ENCODE measurements around the gene SLC8A1.
A peak's percentile ranks its signal among the peaks of the same experiment; 100 is the strongest.

SLC8A1 gene

GRCh38 chr2:40283111-40283909, 168.6 kb downstream of the SLC8A1 start:
- DNase-seq (ENCODE audit: extremely low read depth, low read depth): no peak

DNA sequence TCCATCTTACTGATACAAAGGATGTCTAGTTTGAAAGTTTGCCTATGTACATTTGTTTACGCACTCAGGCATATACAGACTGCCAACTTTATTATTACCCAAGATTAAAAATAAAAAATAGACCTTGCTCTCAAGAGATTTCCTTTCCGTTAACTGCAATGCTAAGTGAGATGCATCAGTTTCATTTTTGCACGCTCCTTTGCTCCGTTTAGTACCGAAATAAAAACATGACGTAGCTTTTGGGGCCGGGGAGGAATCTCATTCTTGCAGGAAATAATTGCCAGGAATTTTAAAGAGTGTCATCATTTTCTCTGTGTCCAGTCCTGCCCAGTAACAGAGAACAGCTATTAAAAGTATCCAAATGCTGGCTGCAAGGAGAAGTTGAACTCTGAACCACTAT, 169.5 kb downstream of the SLC8A1 start:
- TF ChIP-seq, protein P1, sequence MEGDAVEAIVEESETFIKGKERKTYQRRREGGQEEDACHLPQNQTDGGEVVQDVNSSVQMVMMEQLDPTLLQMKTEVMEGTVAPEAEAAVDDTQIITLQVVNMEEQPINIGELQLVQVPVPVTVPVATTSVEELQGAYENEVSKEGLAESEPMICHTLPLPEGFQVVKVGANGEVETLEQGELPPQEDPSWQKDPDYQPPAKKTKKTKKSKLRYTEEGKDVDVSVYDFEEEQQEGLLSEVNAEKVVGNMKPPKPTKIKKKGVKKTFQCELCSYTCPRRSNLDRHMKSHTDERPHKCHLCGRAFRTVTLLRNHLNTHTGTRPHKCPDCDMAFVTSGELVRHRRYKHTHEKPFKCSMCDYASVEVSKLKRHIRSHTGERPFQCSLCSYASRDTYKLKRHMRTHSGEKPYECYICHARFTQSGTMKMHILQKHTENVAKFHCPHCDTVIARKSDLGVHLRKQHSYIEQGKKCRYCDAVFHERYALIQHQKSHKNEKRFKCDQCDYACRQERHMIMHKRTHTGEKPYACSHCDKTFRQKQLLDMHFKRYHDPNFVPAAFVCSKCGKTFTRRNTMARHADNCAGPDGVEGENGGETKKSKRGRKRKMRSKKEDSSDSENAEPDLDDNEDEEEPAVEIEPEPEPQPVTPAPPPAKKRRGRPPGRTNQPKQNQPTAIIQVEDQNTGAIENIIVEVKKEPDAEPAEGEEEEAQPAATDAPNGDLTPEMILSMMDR (IDR thresholded peaks at IDR 0.05; ENCODE audit: low read depth, low read length, missing control alignments): no peak
- no peak for DNase-seq (ENCODE audit: extremely low read depth, low read depth)
- no peak overlapping the region for H3K4me3 ChIP-seq (replicated peaks; ENCODE audit: low read depth, low read length)

More at GRCh38 chr2:40283111-40283909, 168.6 kb downstream of the SLC8A1 start:
- TF ChIP-seq, protein P1 (IDR thresholded peaks at IDR 0.05; ENCODE audit: low read depth, low read length, missing control alignments): no peak
- H3K4me3 ChIP-seq (replicated peaks; ENCODE audit: low read depth, low read length): no peak overlapping the region

DNA sequence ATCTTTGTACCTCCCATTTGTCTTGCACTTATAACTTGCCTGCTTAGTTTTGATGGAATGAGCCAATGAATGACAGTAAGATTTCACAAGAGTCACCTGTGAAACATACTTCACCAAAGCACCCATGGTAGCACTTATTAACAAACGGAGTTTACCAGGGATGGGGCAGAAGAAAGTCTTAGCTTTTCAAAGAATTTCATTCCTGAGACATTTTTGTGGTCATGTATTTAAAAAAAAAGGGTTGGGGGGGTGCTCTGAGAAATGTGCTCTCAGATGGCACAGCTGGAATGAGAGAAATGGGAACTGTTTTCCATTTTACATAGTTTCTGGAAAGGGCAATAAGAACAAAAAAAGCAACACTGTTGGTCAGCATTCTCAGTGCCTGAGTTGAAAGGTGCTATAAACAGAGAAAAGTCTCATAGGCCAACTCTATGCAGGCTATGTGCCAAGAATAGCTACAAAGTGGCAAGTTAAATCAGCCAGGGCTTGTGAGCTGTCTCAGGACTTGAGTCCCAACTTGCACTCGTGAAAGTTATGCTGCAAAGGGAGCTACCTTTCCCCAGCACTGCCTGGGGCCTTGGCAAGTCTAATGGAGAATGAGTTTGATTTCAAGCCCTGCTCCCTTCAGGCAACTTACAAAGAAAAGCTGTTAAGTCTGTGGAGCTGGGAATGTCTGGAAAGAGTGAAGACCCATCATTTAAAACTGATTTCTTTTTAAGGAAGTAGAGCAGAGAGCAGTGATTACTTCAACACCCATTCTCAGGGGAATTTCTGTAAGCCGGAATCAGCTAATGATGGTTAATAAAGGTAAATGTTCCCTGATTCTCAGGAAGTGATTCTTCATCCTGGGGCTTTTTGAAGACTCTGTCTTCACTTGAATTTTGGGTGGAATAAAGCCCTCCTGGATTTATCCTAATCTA, 170.6 kb downstream of the SLC8A1 start:
- H3K4me3 ChIP-seq (replicated peaks; ENCODE audit: low read depth, low read length): no peak overlapping the region
- peak; percentile 42 for DNase-seq (ENCODE audit: extremely low read depth, low read depth)
- TF ChIP-seq, protein P1 (IDR thresholded peaks at IDR 0.05; ENCODE audit: low read depth, low read length, missing control alignments): no peak

DNA sequence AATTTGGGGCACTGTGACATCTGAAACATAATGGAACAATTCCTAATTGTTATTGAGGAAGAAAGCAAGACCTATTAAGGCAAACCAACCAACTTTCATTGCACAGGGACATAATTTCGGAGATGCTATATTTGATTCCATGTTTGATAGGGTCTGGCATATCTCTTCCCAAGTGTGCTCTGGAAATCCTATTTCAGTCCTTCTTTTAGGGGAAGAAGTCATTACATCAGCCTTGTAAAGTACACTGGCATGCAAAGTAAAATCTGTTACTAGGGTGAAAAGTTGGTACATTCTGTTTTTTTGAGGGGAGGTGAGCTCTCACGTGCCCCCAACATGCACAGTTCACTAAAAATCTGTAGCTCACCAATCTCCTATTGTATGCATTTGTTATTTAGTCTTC, 172.4 kb downstream of the SLC8A1 start:
- no peak for DNase-seq (ENCODE audit: extremely low read depth, low read depth)
- H3K4me3 ChIP-seq (replicated peaks; ENCODE audit: low read depth, low read length): no peak overlapping the region; the same call in 1 of the 2 replicates
- TF ChIP-seq, protein P1 (IDR thresholded peaks at IDR 0.05; ENCODE audit: low read depth, low read length, missing control alignments): no peak

GRCh38 chr2:40279001-40279400, 172.9 kb downstream of the SLC8A1 start:
- DNase-seq (ENCODE audit: extremely low read depth, low read depth): no peak
- H3K4me3 ChIP-seq (replicated peaks; ENCODE audit: low read depth, low read length): peak overlapping the region; percentile 14; the same call in 1 of the 2 replicates
- TF ChIP-seq, protein P1 (IDR thresholded peaks at IDR 0.05; ENCODE audit: low read depth, low read length, missing control alignments): no peak

GRCh38 chr2:40276076-40276475, 175.8 kb downstream of the SLC8A1 start:
- TF ChIP-seq, protein P1 (IDR thresholded peaks at IDR 0.05; ENCODE audit: low read depth, low read length, missing control alignments): no peak
- no peak overlapping the region for H3K4me3 ChIP-seq (replicated peaks; ENCODE audit: low read depth, low read length)
- no peak for DNase-seq (ENCODE audit: extremely low read depth, low read depth)

Measured in HFF-Myc (cell line).